KOPT-K1 (cell line): ENCODE measurements around the gene RBM47.
A peak's percentile ranks its signal among the peaks of the same experiment; 100 is the strongest.
"Not testable (repeated sequence)": the region's sequence is repeated elsewhere in the genome, so short reads cannot be mapped to it uniquely, and the experiment has no call there.

Experiments used
- H3K27ac ChIP-seq: fragments of 200-600 bp; sonication (generic); 2 replicates; pipeline ENCODE4 v1.5.1; 2016; ENCODE audit warnings: antibody characterized with exemption, mild to moderate bottlenecking, low read depth, low read length; ENCODE audit not compliant: poor library complexity, severe bottlenecking
- H3K36me3 ChIP-seq: fragments of 200-600 bp; sonication (generic); 2 replicates; pipeline ENCODE4 v1.5.1; 2017; ENCODE audit warnings: antibody characterized with exemption, mild to moderate bottlenecking, low read length, moderate library complexity; ENCODE audit not compliant: insufficient read depth
- H3K9me3 ChIP-seq: fragments of 200-600 bp; sonication (generic); 2 replicates; pipeline ENCODE4 v1.5.1; 2017; ENCODE audit warnings: antibody characterized with exemption, low read length, mild to moderate bottlenecking; ENCODE audit not compliant: insufficient read depth, poor library complexity, severe bottlenecking

The RBM47 gene

GRCh38 chr4:40432504-40432903, 197.2 kb downstream of the RBM47 start:
- H3K27ac ChIP-seq, result peak overlapping the region; percentile 61
- H3K9me3 ChIP-seq, result no peaks in the 10 kb centered on the region
- H3K36me3 ChIP-seq, result no peaks in the 10 kb centered on the region

GRCh38 chr4:40427871-40428270, 201.8 kb downstream of the RBM47 start:
- H3K27ac ChIP-seq, result not testable (repeated sequence)

GRCh38 chr4:40427128-40427527, 202.5 kb downstream of the RBM47 start:
- no peak overlapping the region for H3K27ac ChIP-seq
- H3K9me3 ChIP-seq, result no peaks in the 10 kb centered on the region
- H3K36me3 ChIP-seq, result no peaks in the 10 kb centered on the region

More at GRCh38 chr4:40427871-40428270, 201.8 kb downstream of the RBM47 start:
- H3K36me3 ChIP-seq, H3K9me3 ChIP-seq: not testable (repeated sequence)

GRCh38 chr4:40425799-40426574, 203.7 kb downstream of the RBM47 start:
- no peaks in the 10 kb centered on the region for H3K36me3 ChIP-seq
- no peaks in the 10 kb centered on the region for H3K9me3 ChIP-seq
- H3K27ac ChIP-seq, result no peak overlapping the region

- no peaks in the 10 kb centered on the region for H3K36me3 ChIP-seq
- H3K27ac ChIP-seq, result no peak overlapping the region
- H3K9me3 ChIP-seq, result peaks cover 4% of the 10 kb centered on the region
Measured at GRCh38 chr4:40423735-40424134, 205.9 kb downstream of the RBM47 start.

GRCh38 chr4:40421839-40422708, 207.6 kb downstream of the RBM47 start:
- H3K36me3 ChIP-seq, result no peaks in the 10 kb centered on the region
- no peak overlapping the region for H3K27ac ChIP-seq
- H3K9me3 ChIP-seq, result peaks cover 6% of the 10 kb centered on the region

- Histone ChIP-seq H3K27ac (no peak overlapping the region), H3K9me3 (peaks cover 6% of the 10 kb centered on the region), H3K36me3 (no peaks in the 10 kb centered on the region)
Measured at GRCh38 chr4:40419231-40419912, 210.3 kb downstream of the RBM47 start.

- H3K9me3 ChIP-seq, result peaks cover 6% of the 10 kb centered on the region
- no peak overlapping the region for H3K27ac ChIP-seq
- no peaks in the 10 kb centered on the region for H3K36me3 ChIP-seq
Measured at GRCh38 chr4:40418430-40419230, 211.0 kb downstream of the RBM47 start.

GRCh38 chr4:40417941-40418340, 211.7 kb downstream of the RBM47 start:
- H3K36me3 ChIP-seq, result no peaks in the 10 kb centered on the region
- H3K9me3 ChIP-seq, result peaks cover 6% of the 10 kb centered on the region
- no peak overlapping the region for H3K27ac ChIP-seq

GRCh38 chr4:40414673-40415072, 215.0 kb downstream of the RBM47 start:
- Histone ChIP-seq H3K27ac (no peak overlapping the region), H3K9me3 (peaks cover 6% of the 10 kb centered on the region), H3K36me3 (no peaks in the 10 kb centered on the region)

- no peaks in the 10 kb centered on the region for H3K36me3 ChIP-seq
Measured at GRCh38 chr4:40412866-40413795, 216.5 kb downstream of the RBM47 start.

GRCh38 chr4:40412388-40412787, 217.3 kb downstream of the RBM47 start:
- H3K27ac ChIP-seq, result no peak overlapping the region
- peaks cover 4% of the 10 kb centered on the region for H3K9me3 ChIP-seq
- no peaks in the 10 kb centered on the region for H3K36me3 ChIP-seq

More at GRCh38 chr4:40412866-40413795, 216.5 kb downstream of the RBM47 start:
- Histone ChIP-seq H3K27ac (no peak overlapping the region), H3K9me3 (no peaks in the 10 kb centered on the region)

GRCh38 chr4:40409835-40410234, 219.8 kb downstream of the RBM47 start:
- H3K9me3 ChIP-seq, result peaks cover 19% of the 10 kb centered on the region
- H3K27ac ChIP-seq, result no peak overlapping the region
- H3K36me3 ChIP-seq, result no peaks in the 10 kb centered on the region
